Glomerular visceral epithelial cell (primary cell): Measurements from ENCODE around the gene RPS6KA5.
"Not testable (repeated sequence)": the region's sequence is repeated elsewhere in the genome, so short reads cannot be mapped to it uniquely, and the experiment has no call there.

ENCODE experiments used
- DNase-seq: peaks from one replicate; pipeline ENCODE4 v3.0.0-alpha.2; 2016; ENCODE audit errors: extremely low spot score

RPS6KA5 gene

DNA sequence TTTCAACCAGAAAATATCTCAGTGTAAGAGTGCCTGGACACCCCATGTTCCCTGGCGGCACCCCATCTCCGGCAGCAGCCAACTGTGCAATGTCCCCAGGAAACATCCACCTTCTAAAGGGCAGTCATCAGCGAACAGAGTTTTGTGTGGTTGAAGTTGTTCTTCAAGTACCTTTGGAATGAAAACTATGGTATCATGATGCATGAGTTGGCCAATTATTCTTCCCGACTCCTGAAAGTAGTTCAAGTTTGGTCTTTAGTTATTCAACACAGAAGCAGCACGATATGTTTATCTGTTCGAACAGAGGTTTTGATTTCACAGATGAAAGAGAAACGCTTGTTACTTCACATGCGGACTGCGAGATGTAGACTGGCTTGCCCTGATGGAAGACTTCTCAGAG lies 223.1 kb downstream of the RPS6KA5 start:
- DNase-seq, result no peak

GRCh38 chr14:90836692-90837063 lies 223.8 kb downstream of the RPS6KA5 start:
- DNase-seq, result no peak

DNA sequence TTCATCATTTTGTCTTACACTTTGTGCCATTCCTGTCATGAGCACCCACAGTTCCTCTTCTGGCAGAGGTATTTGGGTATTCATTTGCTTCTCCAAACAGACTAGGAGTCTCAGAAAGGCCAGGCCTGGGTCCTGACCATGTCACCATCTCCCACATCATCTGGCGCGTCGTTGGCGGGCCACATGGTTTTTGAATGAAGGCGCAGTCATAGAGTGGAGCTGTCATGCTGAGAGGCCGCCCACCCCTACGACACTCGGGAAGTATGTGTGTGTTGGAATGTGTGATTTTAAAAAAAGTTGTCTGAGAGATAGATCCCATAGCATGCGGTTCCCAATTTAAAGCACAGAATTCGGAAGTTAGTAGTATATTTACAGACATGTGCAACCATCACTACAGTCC lies 228.6 kb downstream of the RPS6KA5 start:
- DNase-seq, result no peak

DNA sequence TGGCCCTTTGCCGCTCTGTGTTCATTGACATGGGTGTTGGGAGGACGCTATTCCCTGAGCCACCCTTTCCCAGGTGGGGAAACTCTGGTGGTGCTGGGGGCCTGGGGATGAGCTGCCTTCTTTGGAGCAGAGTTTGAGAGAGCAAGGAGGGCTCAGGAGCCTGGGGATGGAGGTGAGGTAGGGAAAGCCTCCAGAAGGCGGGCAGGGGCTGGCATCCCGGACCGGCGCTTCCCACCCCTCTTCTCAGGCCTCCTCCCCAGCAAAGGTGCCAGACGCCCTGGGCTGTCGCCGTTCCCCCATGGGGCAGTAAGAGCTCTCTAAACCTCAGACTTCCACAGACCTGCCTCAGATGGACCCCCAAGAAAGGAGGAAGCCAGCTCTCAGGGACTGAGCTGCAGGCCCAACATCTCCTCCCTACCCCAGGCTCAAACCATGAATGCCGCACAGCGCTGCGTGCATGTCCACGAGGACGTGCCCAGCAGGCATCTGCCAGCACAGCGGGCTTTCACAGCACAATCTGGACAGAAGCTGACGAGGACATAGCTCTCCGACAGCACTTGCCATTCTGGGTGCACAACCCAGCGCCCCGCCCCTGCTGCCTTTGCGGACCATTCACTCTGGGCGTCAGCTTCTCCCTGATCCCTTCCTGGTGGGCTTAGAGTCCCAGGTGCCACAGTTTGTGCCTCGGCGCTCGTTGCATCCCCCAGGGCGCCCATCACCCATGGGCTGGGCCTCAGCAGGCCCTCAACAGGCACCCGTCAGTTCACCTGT lies 229.3 kb downstream of the RPS6KA5 start:
- no peak for DNase-seq

GRCh38 chr14:90829677-90830076 lies 230.8 kb downstream of the RPS6KA5 start:
- no peak for DNase-seq

DNA sequence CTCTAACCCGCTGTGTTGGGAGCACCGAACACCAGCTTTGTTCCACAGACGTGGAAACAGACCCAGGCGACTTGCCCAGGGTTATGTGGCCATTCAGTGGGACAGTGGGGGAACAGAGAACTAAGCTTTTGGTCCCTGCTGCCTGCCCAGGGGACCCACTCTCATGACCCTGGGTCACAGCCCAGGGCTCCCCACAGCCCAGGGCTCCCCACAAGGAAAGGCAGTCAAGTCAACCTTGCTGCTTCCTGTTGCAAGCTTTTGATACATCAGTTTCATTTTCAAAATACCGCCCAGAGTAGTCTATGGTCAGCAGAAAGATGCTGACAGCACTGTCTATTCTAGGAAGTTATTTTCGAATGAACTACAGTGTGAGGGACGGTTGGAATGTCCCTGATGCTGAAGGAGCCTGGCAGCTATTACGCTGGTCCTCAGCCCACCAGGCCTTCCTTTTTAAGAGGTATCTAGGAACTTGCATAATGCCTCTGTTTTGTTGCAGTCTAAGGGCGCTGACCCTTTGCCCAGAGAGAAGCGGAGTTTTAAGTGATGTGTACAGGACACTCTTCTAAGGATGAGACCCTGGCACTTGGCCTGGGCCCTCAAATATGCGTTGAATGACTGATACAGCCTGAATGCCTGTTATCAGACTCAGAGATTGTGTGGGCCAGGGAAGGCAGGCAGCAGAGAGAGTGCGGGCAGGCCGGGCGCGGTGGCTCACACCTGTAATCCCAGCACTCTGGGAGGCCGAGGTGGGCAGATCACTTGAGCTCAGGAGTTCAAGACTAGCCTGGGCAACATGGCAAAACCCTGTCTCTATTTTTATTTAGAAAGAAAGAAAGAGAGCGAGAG lies 231.6 kb downstream of the RPS6KA5 start:
- no peak for DNase-seq

GRCh38 chr14:90827919-90828610 lies 232.4 kb downstream of the RPS6KA5 start:
- peak; percentile 87 for DNase-seq

GRCh38 chr14:90823542-90823941 lies 236.9 kb downstream of the RPS6KA5 start:
- not testable (repeated sequence) for DNase-seq

DNA sequence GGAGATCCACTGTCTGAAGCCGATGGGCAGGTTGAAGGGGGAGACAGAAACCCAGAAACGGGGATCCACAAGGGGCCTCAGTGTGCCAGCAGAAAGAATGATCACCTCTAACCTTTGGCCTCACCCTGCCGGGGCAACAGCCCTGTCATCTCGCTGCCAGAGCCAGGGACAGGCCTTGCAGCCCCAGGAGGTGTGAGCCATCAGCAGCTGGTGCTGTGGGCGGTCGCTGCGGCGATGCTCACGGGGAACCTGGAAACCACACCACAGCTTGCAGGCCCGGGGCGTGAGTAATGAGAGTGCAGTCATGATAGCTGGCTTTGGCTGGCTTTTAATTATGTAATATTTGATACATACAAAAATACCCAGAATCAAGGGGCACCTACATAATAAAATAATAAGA lies 239.5 kb downstream of the RPS6KA5 start:
- DNase-seq, result peak; percentile 83

- DNase-seq, result no peak
Observed at GRCh38 chr14:90819734-90820393, 240.6 kb downstream of the RPS6KA5 start.

- no peak for DNase-seq
Observed at GRCh38 chr14:90818715-90819114, 241.7 kb downstream of the RPS6KA5 start.

DNA sequence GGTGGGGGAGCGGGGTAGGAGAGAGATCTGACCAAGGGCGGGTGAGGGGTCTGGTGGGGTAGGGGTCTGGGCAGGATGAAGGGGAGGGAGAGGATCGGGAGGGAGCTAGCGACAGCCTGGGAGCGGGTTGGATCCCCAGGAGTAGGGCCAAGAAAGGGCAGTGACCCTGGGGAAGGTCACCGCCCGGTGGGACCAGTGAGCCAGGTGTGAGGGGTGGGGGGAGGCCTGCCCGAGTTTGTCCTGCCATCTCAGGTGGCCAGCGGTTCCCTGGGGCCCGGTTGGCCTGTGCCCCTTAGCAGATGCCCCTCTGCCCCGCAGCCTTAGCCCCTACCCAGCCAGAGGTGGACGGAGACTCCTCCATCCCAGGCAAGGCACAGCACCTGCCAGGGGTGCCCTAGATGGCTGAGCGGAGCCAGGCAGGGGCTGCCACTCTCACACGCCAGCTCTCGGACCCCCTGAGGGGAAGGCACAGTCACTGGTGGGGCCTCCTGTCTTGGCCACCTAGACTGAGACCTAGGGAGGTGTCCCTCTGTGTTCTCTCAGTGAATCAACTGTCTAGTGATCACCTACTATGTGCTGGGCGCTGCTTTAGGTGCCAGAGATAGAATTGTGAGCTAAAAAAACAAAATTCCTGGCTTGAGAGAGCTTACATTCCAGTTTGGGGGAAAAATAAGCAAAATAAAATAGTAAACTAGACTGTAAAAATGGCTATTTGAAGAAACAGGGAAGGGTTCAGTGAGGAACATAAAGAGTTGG lies 243.6 kb downstream of the RPS6KA5 start:
- no peak for DNase-seq

DNA sequence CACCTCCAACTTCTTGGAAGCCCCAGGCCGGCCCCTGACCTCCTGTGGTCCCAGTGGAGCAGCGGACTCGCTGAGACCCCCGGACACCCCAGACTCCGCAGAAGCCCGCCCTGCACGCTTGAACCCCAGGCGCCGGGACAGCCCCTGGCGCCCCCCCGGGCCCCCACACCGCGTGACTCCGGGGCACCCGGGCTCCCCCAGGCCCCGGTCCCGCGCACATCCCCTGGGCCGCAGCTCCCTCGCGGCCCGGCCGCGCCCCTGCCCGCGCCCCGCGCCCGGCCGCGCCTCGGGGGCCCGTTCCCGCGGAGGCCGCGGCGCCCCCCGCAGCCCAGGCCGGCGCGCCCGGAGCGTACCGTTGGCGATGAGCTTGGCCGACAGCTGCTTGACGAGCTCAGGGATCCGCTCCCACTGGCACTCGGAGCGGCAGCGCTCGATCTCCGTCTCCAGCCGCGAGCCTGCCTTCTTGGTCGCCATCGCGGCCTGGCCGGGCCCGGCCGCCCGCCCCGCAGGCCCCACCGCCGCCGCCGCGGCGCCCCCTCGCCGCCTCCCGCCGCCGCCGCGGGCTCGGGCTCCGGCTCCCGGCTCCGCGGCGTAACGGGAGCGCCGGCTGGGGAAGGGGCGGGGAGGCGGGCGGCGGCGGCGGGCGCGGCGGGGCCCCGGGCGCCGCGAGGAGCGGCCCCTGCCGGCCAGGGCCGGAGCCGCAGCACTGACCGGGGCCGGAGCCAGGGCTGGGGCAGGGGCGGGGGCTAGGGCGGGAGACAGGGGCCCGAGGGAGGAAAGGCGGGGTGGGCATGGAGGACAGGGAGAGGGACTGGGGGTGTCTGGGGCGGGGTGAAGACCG lies 244.4 kb downstream of the RPS6KA5 start, which contains the start of gene TTC7B:
Gene TTC7B, minus strand, starts transcription at position 609 of the 841 bp plus-strand sequence. Its CDS starts 135 bp downstream, at position 474.
- peak; percentile 62 for DNase-seq

GRCh38 chr14:90815572-90815821 lies 244.9 kb downstream of the RPS6KA5 start:
- DNase-seq, result no peak

GRCh38 chr14:90814806-90815571 lies 245.5 kb downstream of the RPS6KA5 start:
- DNase-seq, result no peak

GRCh38 chr14:90813442-90813841 lies 247.0 kb downstream of the RPS6KA5 start:
- no peak for DNase-seq

DNA sequence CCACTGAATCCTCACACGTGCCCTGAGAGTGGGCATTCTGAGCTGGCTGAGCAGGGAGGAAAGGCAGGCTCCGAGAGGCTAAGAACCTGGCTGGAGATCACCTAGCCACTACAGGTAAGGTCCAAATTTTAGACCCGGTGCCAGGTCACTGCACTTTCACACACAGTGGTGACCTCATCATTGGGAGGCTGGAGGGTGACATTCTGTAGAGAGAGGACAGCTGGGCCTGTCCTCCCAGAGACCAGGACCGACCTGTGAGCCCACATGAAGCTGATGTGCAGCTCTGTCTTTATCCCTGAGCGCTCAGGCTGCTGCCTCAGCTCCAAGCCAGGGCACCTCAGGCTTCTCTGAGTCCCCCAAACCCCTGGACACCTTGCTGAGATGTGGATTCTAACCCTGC lies 248.3 kb downstream of the RPS6KA5 start:
- DNase-seq, result no peak

DNA sequence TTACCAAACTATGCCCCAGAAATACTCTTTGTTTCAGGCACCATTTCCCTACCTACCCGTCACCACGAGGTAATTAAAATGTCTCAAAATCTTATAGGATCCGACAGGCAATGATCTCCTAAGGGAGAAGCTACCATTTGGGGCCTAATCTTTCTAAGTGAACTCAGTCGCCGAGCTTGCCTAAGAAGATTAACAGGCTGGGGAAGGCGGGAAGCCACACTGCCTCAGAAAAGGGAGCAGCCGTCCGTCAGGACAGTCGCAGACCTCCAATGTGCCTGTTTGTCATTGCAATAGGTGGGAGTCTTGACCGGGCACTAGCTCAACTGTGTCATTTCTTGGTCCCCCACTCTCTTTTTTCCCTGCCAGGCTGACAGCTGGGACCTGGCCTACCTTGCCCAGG lies 248.8 kb downstream of the RPS6KA5 start:
- no peak for DNase-seq

DNA sequence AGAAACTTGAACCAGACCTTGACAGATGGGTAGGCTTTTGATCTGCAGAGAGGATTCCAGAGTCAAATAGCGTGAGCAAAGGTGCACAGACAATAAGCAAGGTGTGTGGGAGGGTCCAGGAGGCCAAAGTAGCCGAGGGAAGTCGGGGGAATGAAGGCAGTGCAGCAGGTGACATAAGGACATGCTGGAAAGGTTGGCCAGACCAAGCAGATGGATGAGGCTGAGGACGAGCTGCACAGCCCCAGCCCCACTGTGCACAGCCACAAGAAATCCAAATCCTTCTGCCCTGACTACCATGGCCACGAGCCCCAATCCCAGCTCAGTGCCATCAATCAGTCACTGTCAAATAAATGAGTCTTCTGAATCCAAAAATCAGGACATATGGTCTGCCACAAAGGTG lies 249.6 kb downstream of the RPS6KA5 start:
- DNase-seq, result no peak
